Measurements from ENCODE around the gene ZFP69B.

Gene ZFP69B

DNA sequence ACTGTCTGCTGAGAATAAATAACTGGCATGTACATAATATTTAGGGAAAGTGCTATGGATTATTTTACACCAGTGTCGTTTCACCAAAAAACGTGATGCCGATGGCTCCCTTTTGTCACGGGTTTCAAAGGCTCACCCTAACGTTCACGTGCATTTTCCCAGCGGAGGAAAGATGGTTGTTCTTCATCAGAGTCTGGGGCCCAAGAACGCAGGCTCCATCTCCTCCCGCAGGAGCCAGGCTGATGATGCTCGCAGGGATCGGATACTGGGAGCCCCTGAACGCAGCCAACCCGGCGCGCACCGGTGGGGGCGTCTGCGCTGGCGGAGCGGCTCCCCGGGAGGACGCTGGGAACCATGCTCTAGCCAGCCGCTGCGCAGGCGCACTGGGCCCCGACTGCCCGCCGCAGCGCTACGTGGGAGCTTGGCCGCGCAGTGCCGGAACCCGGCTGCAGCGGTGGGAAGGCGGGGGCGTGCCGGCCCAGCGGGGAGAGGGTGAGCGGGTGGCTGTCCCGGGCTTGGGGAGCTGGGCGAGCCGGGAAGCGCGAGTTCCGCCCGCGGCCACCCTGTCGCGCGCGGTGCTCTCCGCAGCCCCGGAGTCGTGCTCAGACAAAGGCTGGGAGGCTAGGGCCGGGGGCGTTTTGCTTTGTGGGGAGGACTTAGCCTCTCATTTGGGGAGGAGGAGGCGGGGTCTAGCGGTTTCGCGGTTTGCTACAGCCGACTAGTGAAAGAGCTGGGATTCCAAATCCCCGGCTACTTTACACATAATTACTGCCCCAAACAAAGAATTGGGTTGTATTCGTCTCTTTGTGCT lies at the start of gene ZFP69B:
Gene ZFP69B (plus strand): TSS at position 793 of the 811 bp plus-strand sequence. CDS start 486 bp downstream, outside the sequence.
- peak; percentile 88 for DNase-seq

- no peak for DNase-seq
Measured at GRCh38 chr1:40401473-40402201, 48.6 kb upstream of the ZFP69B start.

GRCh38 chr1:40404670-40405462 lies 45.4 kb upstream of the ZFP69B start:
- DNase-seq, result peak; percentile 34

- DNase-seq, result no peak
Measured at GRCh38 chr1:40405812-40406211, 44.5 kb upstream of the ZFP69B start.

DNA sequence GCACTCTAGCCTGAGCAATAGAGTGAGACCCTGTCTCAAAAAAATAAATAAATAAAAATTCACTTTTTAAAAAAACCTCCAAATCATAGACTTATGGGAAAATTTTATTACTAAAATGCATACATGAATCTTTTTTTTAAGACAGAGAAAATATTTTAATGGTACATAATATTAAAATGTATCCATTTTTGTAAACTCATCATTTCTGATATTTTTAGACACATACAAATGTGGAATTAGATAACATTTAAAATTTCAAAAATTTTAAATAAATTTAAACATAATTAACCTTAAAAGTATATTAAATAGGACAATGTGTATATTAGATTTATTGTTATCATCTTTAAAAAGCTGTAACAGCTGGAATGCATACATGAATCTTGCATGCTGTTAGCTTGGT lies 42.8 kb upstream of the ZFP69B start:
- DNase-seq, result no peak

DNA sequence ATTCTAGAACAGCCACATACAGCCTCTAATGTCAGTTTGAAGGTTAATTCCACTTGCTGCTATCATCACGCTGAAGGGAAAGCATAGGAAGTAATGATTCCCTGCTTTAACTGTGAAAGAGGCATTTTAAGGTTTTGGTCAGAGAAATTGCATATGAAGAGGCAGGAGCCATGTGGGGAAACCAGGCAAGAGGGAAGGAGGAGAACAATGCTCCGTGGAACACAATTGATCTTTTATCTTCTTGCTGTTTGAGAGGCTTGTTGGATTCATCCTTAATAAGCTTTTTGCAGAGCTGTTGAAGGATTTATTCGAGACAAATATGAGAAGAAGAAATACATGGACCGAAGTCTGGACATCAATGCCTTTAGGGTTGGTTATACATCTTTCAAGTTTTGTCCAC lies 40.8 kb upstream of the ZFP69B start:
- no peak for DNase-seq

- DNase-seq, result no peak
Measured at GRCh38 chr1:40411294-40411693, 39.0 kb upstream of the ZFP69B start.

- DNase-seq, result no peak
Measured at GRCh38 chr1:40411843-40412242, 38.4 kb upstream of the ZFP69B start.

DNA sequence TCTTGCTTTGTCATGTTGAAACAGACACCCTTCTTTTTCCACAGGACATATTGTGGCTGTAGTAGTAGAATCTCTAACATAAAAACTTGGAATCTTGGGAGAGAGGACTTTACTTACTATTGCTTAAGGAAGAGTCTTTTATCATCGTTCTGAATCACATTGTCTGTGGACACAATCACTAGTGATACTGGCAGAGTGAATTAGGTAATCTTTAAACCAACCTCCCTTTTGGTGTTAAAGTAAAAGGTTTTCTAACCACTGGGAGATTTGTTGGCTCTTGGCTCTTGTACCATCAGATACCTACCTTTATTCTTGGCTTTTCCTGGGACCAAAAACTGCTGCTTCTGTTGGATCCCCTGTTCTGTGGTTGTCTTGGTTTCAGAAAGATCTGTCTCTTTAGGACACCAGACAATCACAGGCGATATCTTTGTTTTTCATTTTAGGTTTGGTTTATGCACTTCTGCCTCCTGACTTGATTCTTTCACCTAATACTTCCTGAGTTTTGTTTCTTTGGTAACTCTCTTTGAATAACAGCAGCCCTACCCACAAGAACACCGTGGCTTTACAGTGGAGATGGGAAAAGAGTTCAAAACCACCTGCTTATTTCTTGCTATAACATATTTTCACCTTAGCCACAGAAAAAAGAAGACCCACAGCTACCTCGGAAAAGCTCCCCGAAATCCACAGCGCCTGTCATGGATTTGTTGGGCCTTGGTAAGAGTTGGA lies 36.6 kb upstream of the ZFP69B start:
- no peak for DNase-seq

GRCh38 chr1:40414331-40414730 lies 35.9 kb upstream of the ZFP69B start:
- no peak for DNase-seq

DNA sequence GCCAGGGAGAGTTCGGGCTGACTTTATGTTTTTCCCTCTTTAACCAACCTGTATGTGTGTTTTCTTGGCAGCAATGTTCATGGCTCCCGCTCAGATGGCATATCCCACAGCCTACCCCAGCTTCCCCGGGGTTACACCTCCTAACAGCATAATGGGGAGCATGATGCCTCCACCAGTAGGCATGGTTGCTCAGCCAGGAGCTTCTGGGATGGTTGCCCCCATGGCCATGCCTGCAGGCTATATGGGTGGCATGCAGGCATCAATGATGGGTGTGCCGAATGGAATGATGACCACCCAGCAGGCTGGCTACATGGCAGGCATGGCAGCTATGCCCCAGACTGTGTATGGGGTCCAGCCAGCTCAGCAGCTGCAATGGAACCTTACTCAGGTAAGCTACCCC lies 33.6 kb upstream of the ZFP69B start:
- DNase-seq, result no peak

- peak; percentile 26 for DNase-seq
Measured at GRCh38 chr1:40421431-40422384, 28.6 kb upstream of the ZFP69B start.

GRCh38 chr1:40422630-40423263 lies 27.5 kb upstream of the ZFP69B start:
- DNase-seq, result no peak

- no peak for DNase-seq
Measured at GRCh38 chr1:40423264-40423642, 27.0 kb upstream of the ZFP69B start.

DNA sequence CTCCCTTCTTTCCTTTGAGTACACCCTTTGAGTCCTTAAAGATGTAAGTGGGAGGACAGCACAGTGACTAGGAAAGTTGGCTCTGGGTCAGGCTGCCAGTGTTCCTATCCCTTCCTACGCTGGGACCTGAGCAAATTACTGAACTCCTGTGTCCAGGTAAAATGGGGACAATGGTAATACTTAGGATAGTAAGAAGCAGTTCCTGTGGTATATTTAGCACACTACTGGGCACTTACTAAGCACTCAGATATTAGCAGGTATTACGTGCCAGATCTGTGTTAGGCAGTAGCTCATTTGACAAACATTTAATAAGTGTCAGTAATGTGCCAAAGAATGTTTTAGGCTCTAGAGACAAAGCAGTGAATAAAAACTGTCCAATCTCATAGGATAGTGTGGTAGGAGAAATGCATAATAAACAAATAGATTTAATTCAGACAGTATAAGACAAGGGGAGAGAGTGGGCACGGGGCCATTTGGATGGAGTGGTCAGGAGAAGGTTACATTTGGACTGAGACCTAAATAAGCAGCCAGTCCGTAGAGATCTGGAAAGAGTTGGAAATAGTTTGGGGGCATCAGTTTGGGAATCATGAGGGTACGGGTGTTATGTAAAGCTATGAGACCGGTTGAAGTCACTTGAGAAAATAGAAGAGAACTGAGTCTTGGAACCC lies 26.2 kb upstream of the ZFP69B start:
- DNase-seq, result no peak

DNA sequence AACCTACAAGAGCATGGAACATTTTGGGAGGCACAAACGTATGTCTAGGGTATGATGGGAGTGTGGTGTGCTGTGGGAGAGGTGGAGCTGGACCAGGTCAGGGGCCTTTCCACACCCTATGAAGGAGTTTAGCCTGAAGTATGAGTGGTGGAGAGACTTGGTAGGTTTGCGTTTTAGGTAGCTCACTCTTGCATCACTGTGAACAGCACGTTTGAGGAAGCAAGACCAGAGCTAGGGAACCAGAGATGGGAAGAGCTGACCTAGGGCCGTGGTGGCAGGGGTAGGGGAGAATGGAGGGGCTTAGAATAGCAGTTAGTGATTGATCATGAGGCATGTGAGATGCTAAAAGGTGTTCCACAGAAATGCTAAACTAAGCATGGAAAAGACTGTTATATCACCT lies 25.1 kb upstream of the ZFP69B start:
- no peak for DNase-seq

DNA sequence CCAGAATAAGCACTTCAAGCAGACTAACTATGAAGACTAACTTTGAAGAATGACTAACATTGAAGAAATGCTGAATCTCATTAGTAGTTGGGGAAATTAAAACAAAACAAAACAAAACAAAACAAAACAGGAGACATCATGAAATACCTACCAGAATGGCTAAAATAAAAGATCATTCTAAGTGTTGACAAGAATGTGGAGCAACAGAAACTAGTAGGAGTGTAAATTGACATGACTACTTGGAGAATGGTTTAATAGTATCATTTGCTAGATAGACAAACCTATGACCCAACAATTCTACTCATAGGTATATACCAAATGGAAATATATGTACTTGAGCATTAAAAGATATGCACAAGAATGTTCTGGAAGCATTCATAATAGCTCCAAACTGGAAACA lies 18.9 kb upstream of the ZFP69B start:
- DNase-seq, result no peak

DNA sequence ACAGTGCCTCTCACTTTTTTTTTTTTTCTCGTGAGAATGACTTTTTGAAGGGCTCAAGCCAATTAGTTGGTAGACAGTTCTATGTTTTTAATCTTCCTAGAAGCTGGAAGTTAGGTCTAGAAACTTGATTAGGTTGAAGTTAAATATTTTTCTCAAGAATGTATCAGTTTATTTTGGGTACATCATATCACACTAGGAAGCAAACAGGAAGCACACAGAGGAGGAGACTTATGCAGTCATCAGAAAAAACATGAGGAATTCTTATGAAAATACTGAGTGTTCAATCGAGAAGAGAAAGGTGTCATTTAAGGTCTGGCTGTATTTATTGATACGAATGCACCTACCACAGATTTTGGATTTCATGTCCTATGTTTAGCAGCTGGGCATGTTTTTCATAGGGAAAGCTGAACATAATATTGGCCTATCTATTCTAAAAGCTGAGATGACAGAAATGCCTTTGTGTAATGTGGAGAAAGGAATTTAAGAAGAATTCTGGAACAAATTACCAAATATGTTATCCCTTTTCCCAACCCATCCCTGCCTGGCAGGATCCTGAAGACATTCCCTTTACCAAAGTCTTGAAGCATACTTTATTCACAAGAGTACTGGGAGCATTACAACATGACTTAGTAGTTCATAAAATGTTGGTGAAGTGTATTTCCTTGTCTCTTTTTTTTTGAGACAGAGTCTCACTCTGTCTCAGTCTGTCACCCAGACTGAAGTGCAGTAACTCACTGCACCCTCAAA lies 17.5 kb upstream of the ZFP69B start:
- no peak for DNase-seq

- DNase-seq, result no peak
Measured at GRCh38 chr1:40435471-40435870, 14.8 kb upstream of the ZFP69B start.

- DNase-seq, result no peak
Measured at GRCh38 chr1:40435876-40436275, 14.4 kb upstream of the ZFP69B start.

Measured in GDM1 (cell line).